ENCODE data around the gene TMEM108.

DNA sequence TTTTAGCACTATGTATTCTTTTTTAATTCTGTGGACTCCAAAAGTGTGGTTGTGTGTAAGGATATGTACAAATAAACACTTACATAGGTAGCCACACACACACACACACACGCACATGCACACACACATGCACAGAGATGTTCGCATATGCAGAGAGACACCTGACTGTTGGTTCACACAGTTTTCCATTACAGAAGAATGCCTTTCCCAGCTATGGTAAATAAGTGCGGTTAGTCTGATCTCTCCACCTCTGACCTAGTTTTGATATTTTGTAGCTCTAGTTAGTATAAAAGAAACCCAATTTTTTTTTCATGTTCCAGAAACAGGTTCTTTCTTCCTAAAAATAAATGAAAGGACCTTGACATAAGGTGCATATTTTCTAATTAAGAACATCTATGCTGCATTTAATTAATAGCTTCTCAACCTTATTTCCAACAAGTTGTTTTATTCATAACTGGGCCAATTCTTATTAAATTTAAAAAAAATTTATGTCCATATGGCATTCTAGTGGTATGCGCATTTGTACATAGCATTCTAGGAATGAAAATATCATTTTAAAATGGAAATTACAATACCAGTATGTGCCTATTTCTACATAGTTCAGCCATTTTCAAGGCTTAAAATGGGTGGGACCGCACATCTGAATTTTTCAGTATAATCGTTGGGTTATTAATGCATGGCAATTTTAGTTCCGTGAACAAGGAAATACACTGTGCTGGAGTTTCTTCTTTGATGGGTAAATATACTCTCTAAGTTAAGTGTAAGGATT, 27.2 kb downstream of the TMEM108 start:
- no peak for TF ChIP-seq POLR2AphosphoS5 (IDR thresholded peaks at IDR 0.05; ENCODE audit: low read depth, low read length)
- no peak for TF ChIP-seq POLR2A (IDR thresholded peaks at IDR 0.05; ENCODE audit: low read depth, low read length)
